GM12874 (cell line): ENCODE results near the gene AATF.

ENCODE experiments used
- TF ChIP-seq, protein P1 (sequence below): IDR thresholded peaks from 2 replicates; pipeline ENCODE4 v1.5.1; 2011; ENCODE audit warnings: low read depth, mild to moderate bottlenecking, control low read depth, low read length, moderate library complexity; ENCODE audit not compliant: insufficient read depth

The AATF gene

DNA sequence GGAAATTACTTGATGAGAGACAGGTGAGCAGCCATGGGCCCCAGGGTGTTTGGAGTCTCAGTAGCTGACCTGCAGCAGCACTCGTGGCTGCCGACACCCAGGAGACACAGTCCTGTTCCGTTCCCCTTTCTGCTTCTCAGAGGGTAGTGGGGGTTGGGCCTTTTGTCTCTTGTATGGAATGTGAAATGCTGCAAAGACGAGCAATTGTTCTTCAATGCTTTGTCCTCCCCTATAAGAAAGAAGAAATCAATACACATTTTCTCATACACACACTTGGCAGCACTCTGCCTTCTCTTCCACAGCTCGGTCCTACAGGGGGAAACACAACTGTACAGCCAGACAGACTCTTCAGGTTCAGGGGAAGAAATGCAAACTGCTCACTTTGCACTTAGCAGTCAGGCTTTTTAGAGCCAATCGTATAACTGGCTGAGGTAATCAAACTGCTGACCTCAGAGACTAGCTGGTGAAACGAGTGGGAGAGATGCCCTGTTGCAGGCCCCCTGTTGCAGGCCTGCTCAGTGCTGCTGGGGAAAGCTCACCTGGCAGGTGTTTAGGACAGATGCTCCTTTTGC is 96.7 kb downstream of the AATF start:
- TF ChIP-seq, protein P1, sequence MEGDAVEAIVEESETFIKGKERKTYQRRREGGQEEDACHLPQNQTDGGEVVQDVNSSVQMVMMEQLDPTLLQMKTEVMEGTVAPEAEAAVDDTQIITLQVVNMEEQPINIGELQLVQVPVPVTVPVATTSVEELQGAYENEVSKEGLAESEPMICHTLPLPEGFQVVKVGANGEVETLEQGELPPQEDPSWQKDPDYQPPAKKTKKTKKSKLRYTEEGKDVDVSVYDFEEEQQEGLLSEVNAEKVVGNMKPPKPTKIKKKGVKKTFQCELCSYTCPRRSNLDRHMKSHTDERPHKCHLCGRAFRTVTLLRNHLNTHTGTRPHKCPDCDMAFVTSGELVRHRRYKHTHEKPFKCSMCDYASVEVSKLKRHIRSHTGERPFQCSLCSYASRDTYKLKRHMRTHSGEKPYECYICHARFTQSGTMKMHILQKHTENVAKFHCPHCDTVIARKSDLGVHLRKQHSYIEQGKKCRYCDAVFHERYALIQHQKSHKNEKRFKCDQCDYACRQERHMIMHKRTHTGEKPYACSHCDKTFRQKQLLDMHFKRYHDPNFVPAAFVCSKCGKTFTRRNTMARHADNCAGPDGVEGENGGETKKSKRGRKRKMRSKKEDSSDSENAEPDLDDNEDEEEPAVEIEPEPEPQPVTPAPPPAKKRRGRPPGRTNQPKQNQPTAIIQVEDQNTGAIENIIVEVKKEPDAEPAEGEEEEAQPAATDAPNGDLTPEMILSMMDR = no peak

DNA sequence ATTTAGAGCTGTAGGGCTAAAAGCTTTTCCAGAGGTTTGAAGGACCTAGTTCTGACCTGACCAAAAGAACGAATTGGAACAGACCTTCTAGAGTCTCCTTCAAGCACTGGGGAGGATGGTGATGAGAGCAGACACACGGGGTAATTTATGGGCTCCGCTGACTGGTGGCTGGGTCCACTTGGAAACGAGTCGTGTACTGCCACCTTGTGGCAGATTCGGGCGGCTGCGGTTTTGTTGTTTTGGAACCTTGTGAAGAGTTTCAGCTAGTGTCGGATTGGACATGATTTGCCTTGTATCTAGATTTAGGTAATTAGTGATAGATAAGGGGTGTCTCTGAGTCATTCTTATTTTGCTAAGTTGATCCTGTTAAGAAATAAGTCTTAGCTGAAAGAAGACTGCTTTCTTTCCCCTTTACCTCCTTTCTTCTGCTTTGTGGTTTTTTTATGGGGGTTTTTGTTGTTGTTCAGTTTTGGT is 98.9 kb downstream of the AATF start:
- TF ChIP-seq, protein P1 = peak; percentile 83

DNA sequence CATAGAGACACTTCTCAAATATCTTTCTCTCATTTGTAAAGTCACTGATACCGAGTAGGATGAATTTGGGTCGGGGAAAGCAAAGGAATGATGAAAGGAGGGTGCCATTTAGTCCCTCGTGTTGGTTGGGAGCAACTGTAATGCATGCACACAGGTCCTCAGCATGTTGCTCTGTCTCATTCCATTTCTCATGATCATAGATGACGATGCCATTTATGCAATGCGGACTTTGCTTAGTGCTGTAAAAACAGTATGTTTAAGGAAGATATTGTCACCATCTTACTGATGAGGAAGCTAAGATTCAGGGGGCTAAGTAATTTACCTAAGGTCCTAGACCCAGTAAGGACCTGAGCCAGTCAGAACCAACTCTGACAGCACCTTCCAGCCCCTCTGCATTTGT is 100.1 kb downstream of the AATF start:
- TF ChIP-seq, protein P1 = no peak

DNA sequence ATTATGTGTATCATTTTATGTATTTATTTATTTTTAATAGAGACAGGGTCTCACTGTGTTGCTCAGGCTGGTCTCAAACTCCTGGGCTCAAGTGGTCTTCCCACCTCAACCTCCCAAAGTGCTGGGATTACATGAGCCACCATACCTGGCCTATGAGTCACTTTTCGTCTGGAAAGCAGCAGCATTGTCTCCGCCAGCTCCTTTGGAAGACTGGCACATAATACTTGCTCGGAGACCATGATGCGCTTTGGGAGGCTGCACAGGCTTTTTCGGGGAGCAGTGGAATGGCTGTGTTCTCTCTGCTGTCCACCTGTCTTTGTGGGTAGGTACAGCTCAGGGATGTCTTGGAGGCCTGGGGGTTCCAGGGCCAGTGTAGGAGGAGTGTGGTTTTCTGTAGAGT is 102.2 kb downstream of the AATF start:
- TF ChIP-seq, protein P1 = no peak

DNA sequence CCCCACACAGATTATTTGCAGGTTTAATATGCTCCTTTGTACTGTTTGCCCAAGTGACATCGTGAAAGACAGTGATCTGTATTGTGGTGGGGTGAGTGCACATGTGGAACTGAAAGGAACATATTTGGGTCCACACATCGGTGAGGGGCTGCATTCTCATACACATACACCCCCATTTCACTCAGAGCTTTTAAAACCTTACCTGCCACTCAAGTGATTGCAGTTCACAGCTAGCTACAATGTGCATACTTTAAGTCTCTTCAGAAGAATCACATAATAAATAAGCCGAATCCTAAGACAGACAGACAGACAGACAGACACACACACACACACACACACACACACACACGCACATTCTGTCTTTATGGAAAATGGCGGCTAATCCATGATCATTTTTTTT is 102.6 kb downstream of the AATF start:
- TF ChIP-seq, protein P1 = no peak

DNA sequence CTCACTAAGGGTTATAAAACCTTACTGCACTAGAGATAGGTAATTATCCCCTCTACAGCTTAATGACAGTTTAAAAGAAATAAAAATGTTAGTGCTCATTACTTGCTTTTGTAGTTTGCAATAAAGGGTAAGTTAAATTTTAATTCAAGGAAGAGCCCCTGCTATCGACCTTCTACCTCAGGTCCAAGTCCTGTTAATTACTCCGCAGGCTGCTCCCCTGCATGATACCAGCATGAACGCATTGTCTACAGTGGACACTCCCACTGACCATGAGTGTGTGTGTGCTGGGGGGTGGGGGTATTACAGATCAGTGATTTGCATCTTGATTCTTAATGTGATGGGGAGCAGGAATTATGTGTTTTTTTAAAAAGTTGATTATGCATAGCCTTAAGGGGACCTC is 103.1 kb downstream of the AATF start:
- TF ChIP-seq, protein P1 = no peak

DNA sequence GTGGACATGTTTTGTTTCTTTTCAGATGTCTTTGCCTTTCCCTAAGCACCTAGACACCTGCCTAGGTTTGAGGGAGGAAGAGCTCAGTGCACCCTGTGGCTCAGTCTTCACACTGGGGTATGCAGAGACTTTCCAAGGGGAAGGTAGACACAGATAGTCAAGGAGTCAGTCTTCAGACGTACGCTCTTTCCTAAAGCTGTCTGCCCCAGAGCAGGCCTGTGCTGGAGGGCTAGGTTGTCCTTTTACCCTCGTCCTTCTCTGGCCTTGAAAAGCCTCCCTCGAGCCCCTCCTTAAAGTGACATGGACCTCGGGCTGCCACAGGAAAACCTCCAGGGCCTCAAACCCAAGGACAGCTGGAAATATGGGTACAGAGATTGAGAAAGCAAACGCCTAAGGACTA is 103.7 kb downstream of the AATF start:
- TF ChIP-seq, protein P1 = no peak
